Activated CD8-positive, alpha-beta memory T cell treated with anti-CD3 and anti-CD28 coated beads, Interleukin-2, amount 10 ng/mL, durations not matched to agents 7 days and 5 days (primary cell): ENCODE data around the gene HEPH. TPM values are rescaled to one million over a fixed set of nuclear protein-coding genes. Genes with fewer than 3 reads are reported as not detected.
"Not testable (repeated sequence)": the region's sequence is repeated elsewhere in the genome, so short reads cannot be mapped to it uniquely, and the experiment has no call there.

Experiments used
- ATAC-seq: fragments of 150-1000 bp; cut with Tn5 transposase; one replicate; pipeline ENCODE4 v1.10.0; 2021; ENCODE audit warnings: moderate library complexity
- CTCF ChIA-PET: fragments of 350-600 bp; sonication (Branson Sonifier 250); formaldehyde crosslinking; loops from one replicate; lab custom pipeline; 2021; ENCODE audit warnings: antibody characterized with exemption; lab: Charles Lee
- DNase-seq: peaks from one replicate; pipeline ENCODE4 v3.0.0-alpha.2; 2020
- H3K27ac Mint-ChIP-seq: one replicate; pipeline ENCODE4 v1.8.0; 2021; ENCODE audit warnings: mild to moderate bottlenecking, mixed read lengths
- H3K27me3 Mint-ChIP-seq: one replicate; pipeline ENCODE4 v1.8.0; 2021; ENCODE audit warnings: mixed read lengths
- H3K36me3 Mint-ChIP-seq: one replicate; pipeline ENCODE4 v1.8.0; 2021; ENCODE audit warnings: mild to moderate bottlenecking, mixed read lengths
- H3K4me1 Mint-ChIP-seq: one replicate; pipeline ENCODE4 v1.8.0; 2021; ENCODE audit warnings: mixed read lengths
- H3K4me3 Mint-ChIP-seq: one replicate; pipeline ENCODE4 v1.8.0; 2021; ENCODE audit warnings: mild to moderate bottlenecking, moderate library complexity, mixed read lengths
- H3K9me3 Mint-ChIP-seq: one replicate; pipeline ENCODE4 v1.8.0; 2022; ENCODE audit warnings: low read depth, mixed read lengths
- total RNA-seq, 2 experiments: library from RNA; stranded (reverse); gene quantifications; one replicate each; pipeline ENCODE4 v1.2.3, GENCODE V29; 2021

Gene HEPH
- total RNA-seq, 2 experiments from 2014 or later, result not detected

GRCh38 chrX:66166671-66167070 lies 2.6 kb downstream of the HEPH start:
- Mint-ChIP-seq H3K27me3 (no peaks in the 10 kb centered on the region), H3K9me3 (no peaks in the 10 kb centered on the region), H3K4me1 (no peaks in the 10 kb centered on the region), H3K27ac (no peak overlapping the region), H3K36me3 (no peaks in the 10 kb centered on the region), H3K4me3 (no peak overlapping the region)
- CTCF ChIA-PET, result no interaction called here
- DNase-seq, result no peak
- ATAC-seq, result no peak

GRCh38 chrX:66167431-66167830 lies 3.4 kb downstream of the HEPH start:
- no peak for DNase-seq
- no peaks in the 10 kb centered on the region for H3K9me3 Mint-ChIP-seq
- no peaks in the 10 kb centered on the region for H3K27me3 Mint-ChIP-seq
- ATAC-seq, result no peak
- CTCF ChIA-PET, result no interaction called here
- H3K4me3 Mint-ChIP-seq, result no peak overlapping the region
- H3K36me3 Mint-ChIP-seq, result no peaks in the 10 kb centered on the region
- no peaks in the 10 kb centered on the region for H3K4me1 Mint-ChIP-seq
- no peak overlapping the region for H3K27ac Mint-ChIP-seq

- no peaks in the 10 kb centered on the region for H3K36me3 Mint-ChIP-seq
- ATAC-seq, result no peak
- CTCF ChIA-PET, result no interaction called here
- DNase-seq, result no peak
- no peak overlapping the region for H3K27ac Mint-ChIP-seq
- no peaks in the 10 kb centered on the region for H3K4me1 Mint-ChIP-seq
- no peaks in the 10 kb centered on the region for H3K27me3 Mint-ChIP-seq
- H3K4me3 Mint-ChIP-seq, result no peak overlapping the region
- H3K9me3 Mint-ChIP-seq, result peaks cover 4% of the 10 kb centered on the region
Observed at GRCh38 chrX:66176134-66176533, 12.1 kb downstream of the HEPH start.

- H3K9me3 Mint-ChIP-seq, result no peaks in the 10 kb centered on the region
- DNase-seq, result no peak
- CTCF ChIA-PET, result no interaction called here
- ATAC-seq, result no peak
- H3K4me1 Mint-ChIP-seq, result peaks cover 9% of the 10 kb centered on the region
- no peak overlapping the region for H3K27ac Mint-ChIP-seq
- H3K4me3 Mint-ChIP-seq, result no peak overlapping the region
- no peaks in the 10 kb centered on the region for H3K36me3 Mint-ChIP-seq
- H3K27me3 Mint-ChIP-seq, result peaks cover 3% of the 10 kb centered on the region
Observed at GRCh38 chrX:66191563-66191962, 27.5 kb downstream of the HEPH start.

- CTCF ChIA-PET, result no interaction called here
Observed at GRCh38 chrX:66193821-66194220, 29.8 kb downstream of the HEPH start.

GRCh38 chrX:66200050-66200664 lies 36.1 kb downstream of the HEPH start:
- H3K9me3 Mint-ChIP-seq, result no peaks in the 10 kb centered on the region
- peaks cover 22% of the 10 kb centered on the region for H3K4me1 Mint-ChIP-seq
- peak; percentile 64 for ATAC-seq
- no peak for DNase-seq
- no peaks in the 10 kb centered on the region for H3K27me3 Mint-ChIP-seq
- H3K27ac Mint-ChIP-seq, result peak overlapping the region; percentile 39
- peaks cover 2% of the 10 kb centered on the region for H3K36me3 Mint-ChIP-seq
- no peak overlapping the region for H3K4me3 Mint-ChIP-seq
- CTCF ChIA-PET, result interaction anchor here (2.2 kb wide), 1 partner anchor 529 kb away, joined by 7 read pairs; no protein-coding TSS in a partner anchor

More at GRCh38 chrX:66193821-66194220, 29.8 kb downstream of the HEPH start:
- H3K4me1 Mint-ChIP-seq, result peaks cover 9% of the 10 kb centered on the region
- no peak for DNase-seq
- no peaks in the 10 kb centered on the region for H3K9me3 Mint-ChIP-seq
- no peak for ATAC-seq
- H3K27ac Mint-ChIP-seq, result no peak overlapping the region
- no peak overlapping the region for H3K4me3 Mint-ChIP-seq
- no peaks in the 10 kb centered on the region for H3K36me3 Mint-ChIP-seq
- peaks cover 3% of the 10 kb centered on the region for H3K27me3 Mint-ChIP-seq

- Mint-ChIP-seq H3K27ac (no peak overlapping the region), H3K36me3 (peaks cover 2% of the 10 kb centered on the region), H3K4me3 (no peak overlapping the region), H3K4me1 (peaks cover 22% of the 10 kb centered on the region), H3K9me3 (no peaks in the 10 kb centered on the region), H3K27me3 (no peaks in the 10 kb centered on the region)
- DNase-seq, result no peak
- CTCF ChIA-PET, result interaction anchor here (2.2 kb wide), 1 partner anchor 528 kb away, joined by 7 read pairs; no protein-coding TSS in a partner anchor
- ATAC-seq, result no peak
Observed at GRCh38 chrX:66200855-66201795, 37.1 kb downstream of the HEPH start.

- CTCF ChIA-PET, result no interaction called here
- ATAC-seq (no peak), DNase-seq (no peak)
- Mint-ChIP-seq H3K4me1 (peaks cover 22% of the 10 kb centered on the region), H3K36me3 (peaks cover 2% of the 10 kb centered on the region), H3K27me3 (no peaks in the 10 kb centered on the region), H3K4me3 (no peak overlapping the region), H3K27ac (no peak overlapping the region), H3K9me3 (no peaks in the 10 kb centered on the region)
Observed at GRCh38 chrX:66203114-66203513, 39.1 kb downstream of the HEPH start.

- H3K36me3 Mint-ChIP-seq, result no peaks in the 10 kb centered on the region
- no peak for DNase-seq
- H3K9me3 Mint-ChIP-seq, result no peaks in the 10 kb centered on the region
- H3K4me3 Mint-ChIP-seq, result no peak overlapping the region
- H3K4me1 Mint-ChIP-seq, result no peaks in the 10 kb centered on the region
- no peak for ATAC-seq
- no peak overlapping the region for H3K27ac Mint-ChIP-seq
- no peaks in the 10 kb centered on the region for H3K27me3 Mint-ChIP-seq
- CTCF ChIA-PET, result no interaction called here
Observed at GRCh38 chrX:66221856-66222255, 57.8 kb downstream of the HEPH start.

- no peak for DNase-seq
- no peaks in the 10 kb centered on the region for H3K27me3 Mint-ChIP-seq
- H3K4me1 Mint-ChIP-seq, result no peaks in the 10 kb centered on the region
- no peaks in the 10 kb centered on the region for H3K36me3 Mint-ChIP-seq
- no peak overlapping the region for H3K27ac Mint-ChIP-seq
- no peaks in the 10 kb centered on the region for H3K9me3 Mint-ChIP-seq
- CTCF ChIA-PET, result no interaction called here
- ATAC-seq, result no peak
- H3K4me3 Mint-ChIP-seq, result no peak overlapping the region
Observed at GRCh38 chrX:66232296-66232695, 68.2 kb downstream of the HEPH start.

- CTCF ChIA-PET, result no interaction called here
- H3K9me3 Mint-ChIP-seq, result no peaks in the 10 kb centered on the region
- no peaks in the 10 kb centered on the region for H3K4me1 Mint-ChIP-seq
- H3K4me3 Mint-ChIP-seq, result no peak overlapping the region
- no peak overlapping the region for H3K27ac Mint-ChIP-seq
- ATAC-seq (no peak), DNase-seq (no peak)
- no peaks in the 10 kb centered on the region for H3K36me3 Mint-ChIP-seq
- no peaks in the 10 kb centered on the region for H3K27me3 Mint-ChIP-seq
Observed at GRCh38 chrX:66233209-66233608, 69.2 kb downstream of the HEPH start.

GRCh38 chrX:66233904-66234303 lies 69.9 kb downstream of the HEPH start:
- H3K4me1 Mint-ChIP-seq, CTCF ChIA-PET, ATAC-seq, H3K27me3 Mint-ChIP-seq, H3K36me3 Mint-ChIP-seq, DNase-seq, H3K27ac Mint-ChIP-seq, H3K9me3 Mint-ChIP-seq, H3K4me3 Mint-ChIP-seq: not testable (repeated sequence)

GRCh38 chrX:66255359-66255967 lies 91.4 kb downstream of the HEPH start:
- Mint-ChIP-seq H3K27me3 (no peaks in the 10 kb centered on the region), H3K4me1 (no peaks in the 10 kb centered on the region), H3K36me3 (no peaks in the 10 kb centered on the region), H3K4me3 (no peak overlapping the region), H3K9me3 (peaks cover 3% of the 10 kb centered on the region), H3K27ac (no peak overlapping the region)
- no peak for ATAC-seq
- CTCF ChIA-PET, result no interaction called here
- no peak for DNase-seq
